Measurements from ENCODE around the gene PDE3A.

- no peak for TF ChIP-seq CTCF (conservative IDR thresholded peaks at IDR 0.05; ENCODE audit: low read length)
- no peak for TF ChIP-seq EZH2phosphoT487 (IDR thresholded peaks at IDR 0.05; ENCODE audit: borderline replicate concordance, low read depth, low read length)
Observed at GRCh38 chr12:20492251-20492760, 124.0 kb downstream of the PDE3A start.
